Measurements from ENCODE around the gene DCLK1. TPM values are rescaled to one million over a fixed set of nuclear protein-coding genes. Genes with fewer than 3 reads are reported as not detected.
"Not testable (repeated sequence)": the region's sequence is repeated elsewhere in the genome, so short reads cannot be mapped to it uniquely, and the experiment has no call there.

DCLK1 gene
- total and polyA plus RNA-seq, 7 donors = 0.98 to 15.1 (median 3.9) TPM

- no peak for DNase-seq
- no peaks in the 10 kb centered on the region for H3K9me3 ChIP-seq
- H3K4me1 ChIP-seq = no peaks in the 10 kb centered on the region
- TF ChIP-seq CTCF (IDR thresholded peaks at IDR 0.05) = no peak
- no peak overlapping the region for H3K4me3 ChIP-seq
- WGBS, 3 donors = 39 to 42% (median 39%) methylated on average over 3 of the region's 3 CpGs
- H3K27me3 ChIP-seq (ENCODE audit: insufficient read depth in 3 of 3, low read length in 2 of 3) = no peaks in the 10 kb centered on the region
- H3K36me3 ChIP-seq (ENCODE audit: insufficient read depth in 1 of 2, low read depth in 1 of 2) = no peaks in the 10 kb centered on the region
- intact Hi-C loops (cut with DNase I) = no loop called here
- no peak for ATAC-seq
- H3K27ac ChIP-seq = no peak overlapping the region
These were observed 25.5 kb downstream of the DCLK1 start for GRCh38 chr13:36105726-36106125.

GRCh38 chr13:36102721-36103120, 28.5 kb downstream of the DCLK1 start:
- no peaks in the 10 kb centered on the region for H3K4me1 ChIP-seq
- H3K9me3 ChIP-seq = no peaks in the 10 kb centered on the region
- TF ChIP-seq CTCF (IDR thresholded peaks at IDR 0.05) = no peak
- H3K4me3 ChIP-seq = no peak overlapping the region
- DNase-seq = no peak
- WGBS, 3 donors = 82 to 91% (median 86%) methylated on average over 4 of the region's 4 CpGs
- no peaks in the 10 kb centered on the region for H3K36me3 ChIP-seq (ENCODE audit: insufficient read depth in 1 of 2, low read depth in 1 of 2)
- no peak for ATAC-seq
- intact Hi-C loops (cut with DNase I) = no loop called here
- H3K27me3 ChIP-seq (ENCODE audit: insufficient read depth in 3 of 3, low read length in 2 of 3) = no peaks in the 10 kb centered on the region
- no peak overlapping the region for H3K27ac ChIP-seq

GRCh38 chr13:36101907-36102306, 29.3 kb downstream of the DCLK1 start:
- DNase-seq; H3K36me3 ChIP-seq (ENCODE audit: insufficient read depth in 1 of 2, low read depth in 1 of 2); ATAC-seq; H3K27ac ChIP-seq; H3K4me1 ChIP-seq; intact Hi-C loops (cut with DNase I); H3K9me3 ChIP-seq; H3K27me3 ChIP-seq (ENCODE audit: insufficient read depth in 3 of 3, low read length in 2 of 3); H3K4me3 ChIP-seq: not testable (repeated sequence)
- 88 to 93% (median 92%) methylated on average over 5 of the region's 5 CpGs for WGBS, 3 donors

- ATAC-seq (no peak), DNase-seq (no peak)
- Histone ChIP-seq H3K36me3 (ENCODE audit: insufficient read depth in 1 of 2, low read depth in 1 of 2) (no peaks in the 10 kb centered on the region), H3K27ac (no peak overlapping the region), H3K4me3 (no peak overlapping the region), H3K4me1 (no peaks in the 10 kb centered on the region), H3K27me3 (ENCODE audit: insufficient read depth in 3 of 3, low read length in 2 of 3) (no peaks in the 10 kb centered on the region), H3K9me3 (no peaks in the 10 kb centered on the region)
- 31 to 42% (median 36%) methylated on average over 9 of the region's 9 CpGs for WGBS, 3 donors
- intact Hi-C loops (cut with DNase I) = no loop called here
- TF ChIP-seq CTCF (IDR thresholded peaks at IDR 0.05) = no peak
These were observed 30.0 kb downstream of the DCLK1 start for GRCh38 chr13:36101157-36101556.

GRCh38 chr13:36098080-36098479, 33.1 kb downstream of the DCLK1 start:
- no peak for DNase-seq
- no peak overlapping the region for H3K4me3 ChIP-seq
- H3K36me3 ChIP-seq (ENCODE audit: insufficient read depth in 1 of 2, low read depth in 1 of 2) = no peaks in the 10 kb centered on the region
- H3K27me3 ChIP-seq (ENCODE audit: insufficient read depth in 3 of 3, low read length in 2 of 3) = no peaks in the 10 kb centered on the region
- H3K9me3 ChIP-seq = no peaks in the 10 kb centered on the region
- H3K4me1 ChIP-seq = no peaks in the 10 kb centered on the region
- H3K27ac ChIP-seq = no peak overlapping the region
- intact Hi-C loops (cut with DNase I) = no loop called here
- ATAC-seq = no peak
- TF ChIP-seq CTCF (IDR thresholded peaks at IDR 0.05) = no peak
- 39 to 57% (median 41%) methylated on average over 4 of the region's 4 CpGs for WGBS, 3 donors
